GM12875 (cell line): Measurements from ENCODE around the gene ERBB3.

Experiments
- H3K4me3 ChIP-seq: one replicate; pipeline ENCODE4 v1.5.1; 2011; ENCODE audit warnings: low read depth, low read length, control low read depth
- CTCF ChIP-seq: IDR thresholded peaks from 2 replicates; pipeline ENCODE4 v1.5.1; 2011; ENCODE audit warnings: low read depth, mild to moderate bottlenecking, control low read depth, inconsistent platforms, low read length, moderate library complexity, borderline replicate concordance; ENCODE audit not compliant: insufficient read depth

ERBB3 gene

GRCh38 chr12:56115329-56115728 is 35.4 kb downstream of the ERBB3 start:
- H3K4me3 ChIP-seq: peak overlapping the region; percentile 78

GRCh38 chr12:56116267-56117081 is 36.5 kb downstream of the ERBB3 start, which contains the start of gene RPL41:
RPL41 (plus strand) TSS chr12:56116633.
- no peak for TF ChIP-seq CTCF
- H3K4me3 ChIP-seq: peak within 1 kb of the TSS; percentile 78

More at GRCh38 chr12:56115329-56115728, 35.4 kb downstream of the ERBB3 start:
- no peak for TF ChIP-seq CTCF

GRCh38 chr12:56117082-56117706 is 37.2 kb downstream of the ERBB3 start:
- H3K4me3 ChIP-seq: peak overlapping the region; percentile 78

GRCh38 chr12:56117778-56118687 is 38.1 kb downstream of the ERBB3 start, which contains the start of gene ZC3H10:
ZC3H10 (plus strand) TSS chr12:56118266; CDS start chr12:56120563, 2,297 bp downstream.
- peak within 1 kb of the TSS; percentile 78 for H3K4me3 ChIP-seq
- TF ChIP-seq CTCF: peak; percentile 47

- peak overlapping the region; percentile 61 for H3K4me3 ChIP-seq
- no peak for TF ChIP-seq CTCF
Observed at GRCh38 chr12:56118688-56119357, 38.9 kb downstream of the ERBB3 start.

GRCh38 chr12:56119361-56119796 is 39.4 kb downstream of the ERBB3 start:
- no peak overlapping the region for H3K4me3 ChIP-seq

More at GRCh38 chr12:56119361-56119796, 39.4 kb downstream of the ERBB3 start:
- TF ChIP-seq CTCF: peak; percentile 61; the same call in 1 of the 2 replicates
